ENCODE results near the gene NCOA5.

Gene NCOA5

GRCh38 chr20:46050444-46050843 is 39.3 kb downstream of the NCOA5 start:
- no peak for TF ChIP-seq CTCF (IDR thresholded peaks at IDR 0.05; ENCODE audit: extremely low read depth, insufficient read depth, missing control alignments)

GRCh38 chr20:46049815-46050214 is 39.9 kb downstream of the NCOA5 start:
- DNase-seq (ENCODE audit: low spot score), result no peak
- in situ Hi-C loops (cut with MboI; ENCODE audit: low pct_unique_long_range_greater_than_20kb, low sequenced_read_pairs, unreplicated experiment), result no loop called here
- TF ChIP-seq CTCF (IDR thresholded peaks at IDR 0.05; ENCODE audit: extremely low read depth, insufficient read depth, missing control alignments), result no peak

More at GRCh38 chr20:46050444-46050843, 39.3 kb downstream of the NCOA5 start:
- in situ Hi-C loops (cut with MboI; ENCODE audit: low pct_unique_long_range_greater_than_20kb, low sequenced_read_pairs, unreplicated experiment), result no loop called here
- DNase-seq (ENCODE audit: low spot score), result no peak

GRCh38 chr20:46049190-46049589 is 40.6 kb downstream of the NCOA5 start:
- no peak for TF ChIP-seq CTCF (IDR thresholded peaks at IDR 0.05; ENCODE audit: extremely low read depth, insufficient read depth, missing control alignments)
- in situ Hi-C loops (cut with MboI; ENCODE audit: low pct_unique_long_range_greater_than_20kb, low sequenced_read_pairs, unreplicated experiment), result no loop called here
- no peak for DNase-seq (ENCODE audit: low spot score)

GRCh38 chr20:46047821-46048220 is 41.9 kb downstream of the NCOA5 start:
- in situ Hi-C loops (cut with MboI; ENCODE audit: low pct_unique_long_range_greater_than_20kb, low sequenced_read_pairs, unreplicated experiment), result no loop called here
- no peak for DNase-seq (ENCODE audit: low spot score)
- TF ChIP-seq CTCF (IDR thresholded peaks at IDR 0.05; ENCODE audit: extremely low read depth, insufficient read depth, missing control alignments), result no peak

GRCh38 chr20:46046588-46047310 is 43.0 kb downstream of the NCOA5 start:
- TF ChIP-seq CTCF (IDR thresholded peaks at IDR 0.05; ENCODE audit: extremely low read depth, insufficient read depth, missing control alignments), result no peak
- in situ Hi-C loops (cut with MboI; ENCODE audit: low pct_unique_long_range_greater_than_20kb, low sequenced_read_pairs, unreplicated experiment), result no loop called here
- DNase-seq (ENCODE audit: low spot score), result no peak

GRCh38 chr20:46044896-46045295 is 44.9 kb downstream of the NCOA5 start:
- in situ Hi-C loops (cut with MboI; ENCODE audit: low pct_unique_long_range_greater_than_20kb, low sequenced_read_pairs, unreplicated experiment), result no loop called here
- DNase-seq (ENCODE audit: low spot score), result no peak
- no peak for TF ChIP-seq CTCF (IDR thresholded peaks at IDR 0.05; ENCODE audit: extremely low read depth, insufficient read depth, missing control alignments)
